Dendritic cell treated with granulocyte-macrophage colony-stimulating factor and Interleukin-4, amounts not matched to agents 40 ng/mL and 50 ng/mL, for 4 days (primary cell): ENCODE data around the gene CMSS1.

ENCODE experiments used
- H3K27ac Mint-ChIP-seq: one replicate; pipeline ENCODE4 v1.8.0; 2022; ENCODE audit warnings: mild to moderate bottlenecking, mixed read lengths
- H3K27me3 Mint-ChIP-seq: one replicate; pipeline ENCODE4 v1.8.0; 2022; ENCODE audit warnings: mild to moderate bottlenecking, mixed read lengths
- H3K36me3 Mint-ChIP-seq: one replicate; pipeline ENCODE4 v1.8.0; 2022; ENCODE audit warnings: low read depth, mixed read lengths
- H3K4me1 Mint-ChIP-seq: one replicate; pipeline ENCODE4 v1.8.0; 2022; ENCODE audit warnings: low read depth, mixed read lengths
- H3K4me3 Mint-ChIP-seq: one replicate; pipeline ENCODE4 v1.8.0; 2022; ENCODE audit warnings: mild to moderate bottlenecking, moderate library complexity, mixed read lengths
- H3K9me3 Mint-ChIP-seq: one replicate; pipeline ENCODE4 v1.8.0; 2022; ENCODE audit warnings: mixed read lengths
- intact Hi-C: fragments of 100-400 bp; cut with micrococcal nuclease; formaldehyde crosslinking; loops from one replicate; pipeline ENCODE4 v1.15.0; 2022

CMSS1 gene

DNA sequence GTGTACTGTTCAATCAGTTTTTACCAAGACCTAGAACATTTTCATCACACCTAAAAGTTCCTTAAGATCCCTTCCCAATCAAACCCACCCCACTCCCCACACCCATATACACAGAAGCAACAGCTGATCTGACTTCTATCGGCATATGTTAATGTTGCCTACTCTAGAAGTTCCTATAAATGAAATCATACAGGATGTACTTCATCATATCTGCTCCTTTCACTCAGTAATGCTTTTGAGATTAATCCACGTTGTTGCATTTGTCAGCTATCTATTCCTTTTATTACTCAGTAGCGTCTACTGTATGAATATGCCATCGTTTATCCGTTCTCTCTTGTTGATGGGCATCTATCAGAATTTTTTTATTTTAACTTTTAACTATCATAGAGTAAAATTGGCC, 310.9 kb downstream of the CMSS1 start:
- no peak overlapping the region for H3K27ac Mint-ChIP-seq
- peaks cover 6% of the 10 kb centered on the region for H3K4me1 Mint-ChIP-seq

DNA sequence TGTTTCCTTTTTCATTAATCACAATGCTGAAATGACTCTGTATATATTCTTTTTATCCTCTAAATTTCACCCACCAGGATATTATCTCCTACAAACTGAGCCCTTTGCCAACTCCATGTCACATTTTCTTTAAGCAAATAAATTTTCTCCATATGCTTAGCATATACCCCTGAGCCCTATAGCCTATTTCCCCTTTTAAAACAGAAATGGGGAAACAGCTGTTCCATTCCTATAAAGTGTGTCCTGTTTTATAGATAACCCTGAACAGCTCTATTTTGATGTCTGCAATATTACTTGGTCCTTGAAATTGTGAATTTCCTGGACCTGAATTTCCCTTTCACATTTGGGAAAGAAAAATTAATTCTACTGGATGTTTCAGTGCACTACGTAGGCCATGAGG, 312.3 kb downstream of the CMSS1 start:
- H3K4me3 Mint-ChIP-seq = no peak overlapping the region
- H3K4me1 Mint-ChIP-seq = peaks cover 6% of the 10 kb centered on the region
- intact Hi-C loops = no loop called here
- H3K9me3 Mint-ChIP-seq = no peaks in the 10 kb centered on the region
- H3K36me3 Mint-ChIP-seq = no peaks in the 10 kb centered on the region
- no peak overlapping the region for H3K27ac Mint-ChIP-seq
- no peaks in the 10 kb centered on the region for H3K27me3 Mint-ChIP-seq

More for the DNA sequence above, 310.9 kb downstream of the CMSS1 start:
- Mint-ChIP-seq H3K27me3 (no peaks in the 10 kb centered on the region), H3K4me3 (no peak overlapping the region), H3K36me3 (no peaks in the 10 kb centered on the region), H3K9me3 (no peaks in the 10 kb centered on the region)
- intact Hi-C loops = no loop called here

DNA sequence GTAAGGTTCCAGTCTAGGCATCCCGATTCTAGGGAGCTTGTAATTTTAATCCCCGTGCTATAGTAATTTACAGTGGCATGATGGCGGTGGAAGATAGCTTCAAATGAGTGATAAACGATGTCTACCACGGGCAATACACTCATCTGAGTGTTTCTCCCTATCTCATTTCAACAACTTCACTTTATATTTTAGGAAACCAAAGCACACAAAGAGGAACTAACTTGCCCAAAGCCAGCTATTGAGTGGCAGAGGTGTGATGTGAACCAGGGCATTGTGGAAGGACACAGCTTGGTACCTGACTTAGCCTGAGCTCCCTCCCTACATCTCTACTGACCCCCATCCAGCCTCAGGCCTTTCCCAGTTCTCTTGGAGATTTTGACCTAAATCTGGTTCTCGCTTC, 313.6 kb downstream of the CMSS1 start:
- intact Hi-C loops = no loop called here
- Mint-ChIP-seq H3K9me3 (no peaks in the 10 kb centered on the region), H3K36me3 (no peaks in the 10 kb centered on the region), H3K27ac (no peak overlapping the region), H3K4me3 (no peak overlapping the region), H3K27me3 (no peaks in the 10 kb centered on the region), H3K4me1 (peaks cover 6% of the 10 kb centered on the region)

DNA sequence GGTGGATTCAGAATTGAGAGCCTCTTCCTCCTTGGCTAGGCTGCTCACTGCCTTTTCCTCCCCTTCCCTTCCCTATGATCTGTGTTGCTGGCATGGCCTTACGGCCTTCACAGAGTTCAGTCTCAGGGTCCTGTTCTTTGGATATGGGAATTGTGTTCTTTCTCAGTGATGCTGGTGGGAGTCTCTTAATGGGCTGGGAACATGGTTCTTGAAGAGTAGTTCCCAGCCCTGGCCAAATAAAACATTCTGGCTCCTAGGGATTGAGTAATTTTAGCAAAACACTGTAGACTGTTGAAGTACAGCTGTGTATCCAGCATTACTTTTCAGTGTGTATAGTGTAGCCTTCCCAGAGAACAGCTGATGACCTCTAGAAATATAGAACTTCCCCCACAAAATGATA, 319.3 kb downstream of the CMSS1 start:
- Mint-ChIP-seq H3K9me3 (no peaks in the 10 kb centered on the region), H3K4me3 (no peak overlapping the region), H3K36me3 (no peaks in the 10 kb centered on the region), H3K4me1 (no peaks in the 10 kb centered on the region), H3K27me3 (no peaks in the 10 kb centered on the region), H3K27ac (no peak overlapping the region)
- intact Hi-C loops = no loop called here

DNA sequence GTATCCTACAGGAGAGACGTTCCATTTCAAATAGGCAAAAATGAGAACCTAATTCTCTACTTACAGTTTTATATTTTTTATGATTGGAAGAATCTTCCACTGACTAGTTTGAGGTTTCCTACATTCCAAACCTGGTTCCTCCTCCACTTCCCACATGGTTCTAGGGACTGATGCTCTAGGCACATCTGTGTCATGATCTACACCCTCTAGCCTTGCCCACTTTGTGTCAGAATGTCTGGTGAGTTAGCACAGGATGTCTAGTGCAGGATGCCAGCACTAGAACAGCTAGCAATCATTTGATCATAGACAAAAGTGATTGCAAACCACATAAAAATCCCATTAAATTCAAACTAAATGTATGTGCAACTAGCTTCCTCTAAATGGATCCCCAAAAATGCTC, 323.3 kb downstream of the CMSS1 start:
- no peak overlapping the region for H3K4me3 Mint-ChIP-seq
- H3K36me3 Mint-ChIP-seq = no peaks in the 10 kb centered on the region
- peaks cover 20% of the 10 kb centered on the region for H3K9me3 Mint-ChIP-seq
- H3K4me1 Mint-ChIP-seq = no peaks in the 10 kb centered on the region
- H3K27ac Mint-ChIP-seq = no peak overlapping the region
- intact Hi-C loops = no loop called here
- H3K27me3 Mint-ChIP-seq = no peaks in the 10 kb centered on the region

DNA sequence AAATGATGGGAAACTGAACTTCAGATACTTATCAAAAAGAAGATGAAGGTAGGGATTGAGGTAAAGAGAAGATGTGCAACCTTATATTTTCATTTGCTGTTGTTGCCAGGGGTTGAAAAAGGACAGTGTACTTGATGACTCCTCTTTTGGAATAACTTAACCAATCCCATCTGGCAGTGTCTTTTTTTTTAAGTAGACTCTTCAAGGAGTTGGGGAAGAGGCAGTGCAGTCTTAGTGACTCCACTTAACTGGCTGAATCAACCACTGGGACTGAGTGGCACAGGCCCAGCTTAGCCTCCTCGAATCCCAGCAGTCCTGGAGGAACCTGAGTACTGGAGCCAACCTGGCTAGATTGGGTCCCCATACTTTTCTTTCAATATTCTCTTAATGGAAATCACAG, 323.9 kb downstream of the CMSS1 start:
- Mint-ChIP-seq H3K9me3 (peaks cover 20% of the 10 kb centered on the region), H3K27me3 (no peaks in the 10 kb centered on the region), H3K4me3 (no peak overlapping the region), H3K4me1 (no peaks in the 10 kb centered on the region), H3K36me3 (no peaks in the 10 kb centered on the region), H3K27ac (no peak overlapping the region)
- intact Hi-C loops = no loop called here

DNA sequence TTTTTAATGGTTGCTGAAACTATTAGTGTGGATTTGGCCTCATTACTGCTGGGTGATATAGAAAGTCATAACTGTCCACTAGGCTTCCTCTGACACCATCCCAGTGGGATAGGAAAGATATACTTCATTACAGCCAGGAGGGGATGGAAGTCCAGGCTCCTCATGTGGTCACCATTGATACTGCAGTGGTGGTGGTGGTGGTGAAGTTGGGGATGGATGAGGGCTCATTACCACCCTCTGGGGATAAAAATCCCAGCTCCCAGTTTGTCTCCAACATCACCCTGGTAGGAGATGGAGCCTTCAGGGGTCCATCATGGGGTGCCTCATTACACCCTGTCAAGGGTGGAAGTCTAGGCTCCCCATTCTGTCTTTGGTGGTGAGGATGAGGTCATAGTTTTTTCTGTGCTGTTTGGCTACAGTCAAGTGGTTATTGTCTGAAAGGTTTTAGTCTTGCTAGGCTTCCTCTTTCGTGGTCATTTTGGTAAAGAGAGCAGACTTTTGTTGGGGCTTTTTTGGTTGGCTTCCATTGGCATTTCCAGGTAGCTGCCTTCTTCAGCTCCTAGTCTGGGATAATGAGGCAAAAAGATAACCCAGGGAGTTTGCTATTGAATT, 326.7 kb downstream of the CMSS1 start:
- H3K4me1 Mint-ChIP-seq = no peaks in the 10 kb centered on the region
- H3K27me3 Mint-ChIP-seq = no peaks in the 10 kb centered on the region
- no peak overlapping the region for H3K4me3 Mint-ChIP-seq
- H3K36me3 Mint-ChIP-seq = peaks cover 1% of the 10 kb centered on the region
- intact Hi-C loops = no loop called here
- no peak overlapping the region for H3K27ac Mint-ChIP-seq
- H3K9me3 Mint-ChIP-seq = peaks cover 20% of the 10 kb centered on the region

DNA sequence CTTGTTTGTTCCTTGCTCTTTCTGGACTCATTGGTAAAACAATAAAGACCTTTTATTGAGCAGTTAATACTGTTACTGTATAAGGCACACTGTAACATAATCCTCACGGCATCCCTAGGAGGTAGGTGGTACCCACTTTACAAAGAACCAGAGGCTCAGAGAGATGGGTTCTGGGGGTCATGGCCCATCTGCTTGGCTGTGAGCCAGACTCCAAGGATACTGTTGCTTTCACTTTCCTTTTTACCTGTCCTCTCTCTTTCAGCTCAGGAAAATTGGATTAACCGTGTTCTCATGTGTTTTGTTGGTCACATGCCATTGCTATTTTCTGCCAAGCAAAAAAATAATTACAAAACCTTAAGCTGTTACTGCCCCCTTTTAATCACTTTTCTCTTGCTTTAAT, 331.5 kb downstream of the CMSS1 start:
- peaks cover 2% of the 10 kb centered on the region for H3K9me3 Mint-ChIP-seq
- H3K4me1 Mint-ChIP-seq = no peaks in the 10 kb centered on the region
- H3K4me3 Mint-ChIP-seq = no peak overlapping the region
- intact Hi-C loops = no loop called here
- no peaks in the 10 kb centered on the region for H3K27me3 Mint-ChIP-seq
- peaks cover 8% of the 10 kb centered on the region for H3K36me3 Mint-ChIP-seq
- H3K27ac Mint-ChIP-seq = no peak overlapping the region

DNA sequence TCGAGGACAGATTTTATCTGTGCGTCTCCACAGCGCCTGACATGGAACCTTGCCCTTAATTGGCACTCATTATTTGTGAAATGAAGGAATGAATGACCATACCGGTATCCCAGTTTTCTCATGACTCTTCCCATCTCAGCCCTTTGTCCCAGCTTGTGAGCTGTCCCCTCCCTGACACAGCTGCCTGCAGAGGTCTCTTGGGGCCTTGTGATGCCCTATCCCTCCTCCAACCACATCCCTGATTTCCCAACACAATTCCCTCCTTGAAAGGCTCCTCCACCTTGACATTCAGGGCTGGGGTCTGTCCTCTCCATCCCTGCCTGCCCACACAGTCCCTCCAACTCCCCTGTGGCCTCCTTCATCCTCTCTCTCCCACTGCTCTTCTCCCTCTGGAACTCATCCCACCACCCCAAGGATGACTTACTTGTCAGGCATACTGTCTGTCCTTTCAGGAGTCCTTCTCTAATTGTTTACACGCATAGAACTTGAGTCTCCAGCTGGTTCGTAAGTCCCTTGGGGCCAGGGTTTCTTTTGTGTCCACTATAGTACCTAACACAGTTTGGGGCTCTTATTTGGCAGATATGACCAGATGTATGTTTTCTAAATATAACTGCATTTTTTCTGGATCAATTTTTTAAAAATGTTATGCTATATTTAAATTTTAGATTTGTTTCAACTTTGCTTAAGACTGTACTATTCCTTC, 332.2 kb downstream of the CMSS1 start:
- H3K27me3 Mint-ChIP-seq = no peaks in the 10 kb centered on the region
- no peak overlapping the region for H3K4me3 Mint-ChIP-seq
- intact Hi-C loops = no loop called here
- no peaks in the 10 kb centered on the region for H3K4me1 Mint-ChIP-seq
- peaks cover 8% of the 10 kb centered on the region for H3K36me3 Mint-ChIP-seq
- H3K27ac Mint-ChIP-seq = no peak overlapping the region
- H3K9me3 Mint-ChIP-seq = peaks cover 3% of the 10 kb centered on the region

DNA sequence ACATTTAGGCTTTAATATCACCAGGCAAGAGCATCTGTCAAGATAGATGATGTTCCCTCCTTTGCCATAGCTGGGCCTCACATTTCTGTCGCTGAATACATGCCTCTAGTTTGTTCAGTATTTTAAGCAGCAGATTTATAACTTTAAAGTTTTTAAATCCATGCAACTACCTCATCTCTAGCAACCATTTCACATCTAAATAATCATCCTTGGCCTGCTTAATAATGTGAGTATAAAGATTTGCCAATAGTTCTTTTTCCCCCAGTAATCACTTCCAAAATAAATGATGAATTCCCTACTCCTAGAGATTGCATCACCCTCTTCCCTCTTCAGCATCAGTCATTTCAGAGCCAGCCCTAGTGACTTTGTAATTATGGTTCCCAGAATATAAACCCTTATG, 332.8 kb downstream of the CMSS1 start:
- H3K4me3 Mint-ChIP-seq = no peak overlapping the region
- H3K9me3 Mint-ChIP-seq = peaks cover 9% of the 10 kb centered on the region
- peaks cover 14% of the 10 kb centered on the region for H3K36me3 Mint-ChIP-seq

DNA sequence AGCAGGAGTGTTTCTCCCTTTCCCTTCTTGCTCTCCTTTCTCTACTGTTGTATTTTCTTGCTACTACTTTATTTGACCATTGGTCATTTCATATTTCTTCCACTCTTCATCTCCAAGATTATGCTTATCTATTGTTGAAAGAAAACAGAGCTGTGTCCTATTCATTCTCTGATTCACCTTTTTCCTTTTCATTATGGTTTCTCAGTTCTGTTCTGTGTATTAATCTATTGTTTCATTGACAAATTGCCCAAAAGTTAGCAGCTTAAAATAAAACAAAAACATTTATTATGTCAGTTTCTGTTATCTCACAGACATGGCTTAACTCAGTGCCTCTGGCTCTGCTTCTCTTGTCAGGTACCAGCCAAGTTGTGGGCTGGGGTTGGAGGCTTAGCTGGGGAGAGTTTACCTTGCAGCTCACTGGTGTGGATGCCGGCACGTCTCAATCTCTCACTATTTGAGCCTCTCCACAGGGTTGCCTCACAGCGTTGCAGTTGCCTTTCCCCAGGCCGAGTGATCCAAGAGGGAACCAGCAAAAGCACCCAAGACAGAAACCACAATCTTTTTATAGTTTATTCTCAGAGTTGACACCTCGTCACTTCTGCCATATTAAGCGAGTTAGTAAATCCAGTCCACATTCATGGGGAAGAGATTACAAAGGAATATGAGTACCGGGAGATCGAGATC, 333.5 kb downstream of the CMSS1 start:
- no peak overlapping the region for H3K27ac Mint-ChIP-seq

More for the DNA sequence above, 332.8 kb downstream of the CMSS1 start:
- intact Hi-C loops = no loop called here
- Mint-ChIP-seq H3K27me3 (no peaks in the 10 kb centered on the region), H3K4me1 (no peaks in the 10 kb centered on the region), H3K27ac (no peak overlapping the region)

DNA sequence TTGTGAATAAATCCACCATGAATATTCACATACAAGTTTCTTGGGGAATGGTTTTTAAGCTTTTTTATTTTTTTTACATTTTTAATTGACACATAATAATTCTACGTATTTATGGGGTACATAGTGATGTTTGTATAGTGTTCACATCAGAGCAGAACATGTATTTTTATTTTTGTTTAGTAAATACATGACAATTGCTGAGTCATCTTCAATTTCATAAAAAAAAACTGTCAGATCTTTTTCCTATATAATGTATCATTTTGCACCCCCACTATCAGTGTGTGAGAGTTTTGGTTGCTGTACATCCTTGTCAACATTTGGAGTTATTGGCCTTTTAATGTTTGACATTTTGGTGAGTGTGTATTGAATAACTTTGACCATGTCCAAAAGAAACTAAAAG, 336.5 kb downstream of the CMSS1 start:
- no peak overlapping the region for H3K4me3 Mint-ChIP-seq

More for the DNA sequence above, 333.5 kb downstream of the CMSS1 start:
- H3K27me3 Mint-ChIP-seq = no peaks in the 10 kb centered on the region
- H3K36me3 Mint-ChIP-seq = peaks cover 15% of the 10 kb centered on the region
- H3K9me3 Mint-ChIP-seq = peaks cover 12% of the 10 kb centered on the region
- H3K4me1 Mint-ChIP-seq = no peaks in the 10 kb centered on the region
- H3K4me3 Mint-ChIP-seq = no peak overlapping the region
- intact Hi-C loops = no loop called here

DNA sequence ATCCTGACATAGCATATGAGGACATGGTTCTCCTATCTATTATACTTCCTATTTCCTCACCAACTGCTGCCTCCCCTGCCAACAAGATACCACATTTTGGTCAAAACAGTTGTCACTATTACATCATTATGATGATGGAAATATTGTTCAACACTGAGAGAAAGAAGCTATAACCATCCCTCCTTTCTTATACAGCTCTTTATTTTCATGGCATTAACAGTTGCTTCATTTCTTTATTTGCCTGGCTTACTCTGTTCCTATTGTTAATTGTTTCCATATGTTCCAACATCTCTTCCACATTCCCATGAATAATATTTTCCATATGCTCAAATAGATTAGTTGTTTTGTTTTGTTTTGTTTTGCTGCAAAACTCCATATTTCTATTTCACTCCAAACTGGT, 337.5 kb downstream of the CMSS1 start:
- no peaks in the 10 kb centered on the region for H3K4me1 Mint-ChIP-seq

More for the DNA sequence above, 336.5 kb downstream of the CMSS1 start:
- Mint-ChIP-seq H3K9me3 (peaks cover 22% of the 10 kb centered on the region), H3K27me3 (no peaks in the 10 kb centered on the region), H3K27ac (no peak overlapping the region), H3K36me3 (peaks cover 25% of the 10 kb centered on the region), H3K4me1 (no peaks in the 10 kb centered on the region)
- intact Hi-C loops = no loop called here

DNA sequence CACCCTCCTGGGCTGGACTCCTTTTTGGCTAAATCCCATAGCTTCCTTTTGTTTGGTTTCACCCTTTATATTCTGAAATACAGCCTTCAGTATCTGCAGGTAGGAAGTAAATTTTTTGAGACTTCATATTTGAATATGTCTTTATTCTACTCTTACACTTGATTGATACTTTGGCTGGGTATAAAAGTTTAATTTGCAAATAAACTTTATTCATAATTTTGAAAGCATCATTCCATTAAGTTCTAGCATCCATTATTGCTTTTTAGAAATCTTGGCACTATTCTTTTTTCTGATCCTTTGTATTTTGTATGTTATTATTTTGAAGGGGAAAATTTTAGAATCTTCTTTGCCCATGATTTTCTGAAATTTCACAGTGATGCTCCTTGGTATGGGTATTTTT, 337.9 kb downstream of the CMSS1 start:
- Mint-ChIP-seq H3K36me3 (peaks cover 17% of the 10 kb centered on the region), H3K27ac (no peak overlapping the region), H3K4me3 (no peak overlapping the region), H3K27me3 (no peaks in the 10 kb centered on the region), H3K9me3 (peaks cover 22% of the 10 kb centered on the region), H3K4me1 (no peaks in the 10 kb centered on the region)
- intact Hi-C loops = no loop called here

More for the DNA sequence above, 337.5 kb downstream of the CMSS1 start:
- H3K36me3 Mint-ChIP-seq = peaks cover 17% of the 10 kb centered on the region
- H3K9me3 Mint-ChIP-seq = peaks cover 22% of the 10 kb centered on the region
- H3K27ac Mint-ChIP-seq = no peak overlapping the region
- intact Hi-C loops = no loop called here
- H3K27me3 Mint-ChIP-seq = no peaks in the 10 kb centered on the region
- no peak overlapping the region for H3K4me3 Mint-ChIP-seq
